ENCODE data around the gene DDR1. TPM values are rescaled to one million over a fixed set of nuclear protein-coding genes. Genes with fewer than 3 reads are reported as not detected.

The DDR1 gene
- total RNA-seq, 1 experiment from 2014 or later, result 230 TPM

- TF ChIP-seq NFATC4 (CRISPR knock-in tag; IDR thresholded peaks at IDR 0.05) (no peak), ATF1 (CRISPR knock-in tag; IDR thresholded peaks at IDR 0.05) (no peak), RORB (CRISPR knock-in tag; IDR thresholded peaks at IDR 0.05) (no peak), ATF6 (CRISPR knock-in tag; IDR thresholded peaks at IDR 0.05) (no peak), MAX (CRISPR knock-in tag; IDR thresholded peaks at IDR 0.05) (no peak), MXD4 (CRISPR knock-in tag; IDR thresholded peaks at IDR 0.05; ENCODE audit: borderline replicate concordance) (no peak), ETV6 (CRISPR knock-in tag; IDR thresholded peaks at IDR 0.05) (no peak), ZNF138 (CRISPR knock-in tag; conservative IDR thresholded peaks at IDR 0.05) (no peak), ZSCAN18 (CRISPR knock-in tag; IDR thresholded peaks at IDR 0.05) (no peak), HMGXB4 (CRISPR knock-in tag; IDR thresholded peaks at IDR 0.05) (no peak), FOXK1 (CRISPR knock-in tag; IDR thresholded peaks at IDR 0.05) (no peak), ZNF532 (CRISPR knock-in tag; IDR thresholded peaks at IDR 0.05; ENCODE audit: borderline replicate concordance) (no peak), GTF2I (CRISPR knock-in tag; conservative IDR thresholded peaks at IDR 0.05) (no peak), NR1H2 (CRISPR knock-in tag; IDR thresholded peaks at IDR 0.05) (no peak), ESRRA (CRISPR knock-in tag; IDR thresholded peaks at IDR 0.05; ENCODE audit: borderline replicate concordance) (no peak)
Measured at GRCh38 chr6:30902709-30903108, 18.4 kb downstream of the DDR1 start (continued).

- no peaks in the 10 kb centered on the region; the same call in 1 of the 2 replicates for H3K27me3 Mint-ChIP-seq (ENCODE audit: low read depth)
- TF ChIP-seq NR2C2 (CRISPR knock-in tag; IDR thresholded peaks at IDR 0.05) (no peak), ZNF138 (CRISPR knock-in tag; conservative IDR thresholded peaks at IDR 0.05) (no peak), CREB1 (CRISPR knock-in tag; IDR thresholded peaks at IDR 0.05) (no peak), FOXJ3 (CRISPR knock-in tag; IDR thresholded peaks at IDR 0.05; ENCODE audit: borderline replicate concordance) (no peak), TP53 (CRISPR knock-in tag; IDR thresholded peaks at IDR 0.05) (no peak), SOX15 (CRISPR knock-in tag; IDR thresholded peaks at IDR 0.05) (no peak), ZNF396 (CRISPR knock-in tag; IDR thresholded peaks at IDR 0.05; ENCODE audit: borderline replicate concordance) (no peak), NR1H2 (CRISPR knock-in tag; IDR thresholded peaks at IDR 0.05) (no peak), TEAD4 (CRISPR knock-in tag; IDR thresholded peaks at IDR 0.05) (no peak), ESRRA (CRISPR knock-in tag; IDR thresholded peaks at IDR 0.05; ENCODE audit: borderline replicate concordance) (no peak), MYBL2 (CRISPR knock-in tag; IDR thresholded peaks at IDR 0.05) (no peak), PREB (CRISPR knock-in tag; IDR thresholded peaks at IDR 0.05; ENCODE audit: borderline replicate concordance) (no peak), ETV6 (CRISPR knock-in tag; IDR thresholded peaks at IDR 0.05) (no peak), NFYB (CRISPR knock-in tag; conservative IDR thresholded peaks at IDR 0.05; ENCODE audit: low read depth) (no peak), E2F4 (CRISPR knock-in tag; IDR thresholded peaks at IDR 0.05; ENCODE audit: borderline replicate concordance, low read depth) (no peak)
Measured at GRCh38 chr6:30903236-30903635, 18.9 kb downstream of the DDR1 start.

More at GRCh38 chr6:30903236-30903635, 18.9 kb downstream of the DDR1 start:
- peaks cover 16% of the 10 kb centered on the region for H3K36me3 Mint-ChIP-seq
- H3K27ac Mint-ChIP-seq, result no peak overlapping the region
- ATAC-seq (no peak), DNase-seq (ENCODE audit: low spot score) (no peak)
- H3K4me1 Mint-ChIP-seq, result peaks cover 4% of the 10 kb centered on the region; the same call in 1 of the 2 replicates
- no peak overlapping the region for H3K4me3 Mint-ChIP-seq
- ChIA-PET POLR2A (no interaction called here), CTCF (interaction anchor here (2.9 to 3.5 kb wide), 2 partner anchors 12 to 184 kb away, joined by 11 read pairs; no protein-coding TSS in a partner anchor)
- no peaks in the 10 kb centered on the region for H3K9me3 Mint-ChIP-seq
